ENCODE results near the gene MARS1.
A peak's percentile ranks its signal among the peaks of the same experiment; 100 is the strongest.

The MARS1 gene

GRCh38 chr12:57518176-57518919 lies 30.5 kb downstream of the MARS1 start:
- DNase-seq (ENCODE audit: low read depth) = no peak

- DNase-seq (ENCODE audit: low read depth) = peak; percentile 57
These were observed 31.3 kb downstream of the MARS1 start for GRCh38 chr12:57518920-57519795.

GRCh38 chr12:57519796-57520052 lies 31.9 kb downstream of the MARS1 start:
- no peak for DNase-seq (ENCODE audit: low read depth)

DNA sequence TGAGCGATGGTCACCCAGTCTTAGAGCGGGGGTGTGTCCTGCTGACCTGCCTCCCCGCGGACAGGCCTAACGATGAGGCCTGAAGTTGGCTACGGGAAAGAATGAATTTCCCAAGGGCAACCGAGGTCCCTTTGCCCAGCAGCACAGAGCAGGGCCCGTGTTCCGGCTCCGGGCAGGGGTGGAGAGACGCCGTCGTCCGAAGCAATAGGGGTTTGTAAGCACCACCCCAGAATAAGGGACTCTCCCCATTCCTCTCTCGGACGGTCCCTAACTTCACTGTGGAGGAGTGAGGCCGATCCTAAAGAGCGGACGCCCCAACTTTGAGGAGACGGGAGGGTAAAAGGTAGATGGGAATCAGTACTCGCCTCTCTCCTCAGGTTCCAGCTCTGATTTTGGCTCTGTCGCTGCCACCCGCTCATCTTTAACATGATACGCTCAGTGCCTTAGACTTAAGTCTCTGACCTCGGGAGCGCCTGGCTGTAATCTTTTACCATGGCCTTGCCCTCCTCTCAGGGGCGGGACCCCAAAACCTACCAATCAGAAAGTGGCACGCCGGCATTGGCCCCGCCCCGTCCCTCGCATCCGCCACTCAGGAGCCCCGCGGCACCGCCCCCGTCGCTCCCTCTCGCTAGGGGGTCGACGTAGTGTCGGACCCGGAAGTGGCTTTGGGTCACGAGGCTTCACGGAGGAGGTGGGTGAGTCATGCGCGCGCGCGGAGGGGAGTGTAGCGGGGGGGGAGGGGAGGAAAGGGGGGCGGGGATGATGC lies 32.4 kb downstream of the MARS1 start, which contains the start of gene DDIT3:
DDIT3 (minus strand) TSS at position 462 of the 766 bp plus-strand sequence. CDS start 3,108 bp downstream, outside the sequence.
- peak; percentile 98 for DNase-seq (ENCODE audit: low read depth)

DNA sequence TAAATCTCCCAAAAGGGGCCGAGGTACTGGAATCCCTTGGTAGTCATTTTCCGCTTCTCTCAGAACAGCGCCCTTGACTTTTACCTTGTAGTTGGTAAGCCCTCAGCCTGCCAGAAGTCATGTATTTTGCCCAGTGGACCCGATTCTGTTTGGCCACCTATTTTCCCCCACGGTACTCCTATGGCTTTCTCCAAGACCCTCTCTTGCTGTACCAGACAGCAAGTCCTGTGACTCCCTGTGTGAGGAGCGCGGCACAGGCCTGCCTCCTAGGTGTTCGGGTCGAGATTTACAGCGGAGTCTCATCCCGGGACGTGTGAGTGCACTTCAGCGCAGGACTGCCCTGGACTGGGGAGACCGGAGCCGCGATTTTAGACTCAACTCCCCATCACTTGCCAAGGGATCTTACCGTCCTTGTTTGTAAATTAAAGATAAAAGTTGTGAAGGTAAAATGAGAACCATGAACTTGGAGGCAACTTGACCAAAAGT lies 33.7 kb downstream of the MARS1 start:
- DNase-seq (ENCODE audit: low read depth) = peak; percentile 70

- DNase-seq (ENCODE audit: low read depth) = peak; percentile 92
These were observed 34.4 kb downstream of the MARS1 start, which contains the start of gene MBD6 for GRCh38 chr12:57522011-57522886. MBD6 (plus strand) TSS chr12:57522824; CDS start chr12:57524304, 1,480 bp downstream.

DNA sequence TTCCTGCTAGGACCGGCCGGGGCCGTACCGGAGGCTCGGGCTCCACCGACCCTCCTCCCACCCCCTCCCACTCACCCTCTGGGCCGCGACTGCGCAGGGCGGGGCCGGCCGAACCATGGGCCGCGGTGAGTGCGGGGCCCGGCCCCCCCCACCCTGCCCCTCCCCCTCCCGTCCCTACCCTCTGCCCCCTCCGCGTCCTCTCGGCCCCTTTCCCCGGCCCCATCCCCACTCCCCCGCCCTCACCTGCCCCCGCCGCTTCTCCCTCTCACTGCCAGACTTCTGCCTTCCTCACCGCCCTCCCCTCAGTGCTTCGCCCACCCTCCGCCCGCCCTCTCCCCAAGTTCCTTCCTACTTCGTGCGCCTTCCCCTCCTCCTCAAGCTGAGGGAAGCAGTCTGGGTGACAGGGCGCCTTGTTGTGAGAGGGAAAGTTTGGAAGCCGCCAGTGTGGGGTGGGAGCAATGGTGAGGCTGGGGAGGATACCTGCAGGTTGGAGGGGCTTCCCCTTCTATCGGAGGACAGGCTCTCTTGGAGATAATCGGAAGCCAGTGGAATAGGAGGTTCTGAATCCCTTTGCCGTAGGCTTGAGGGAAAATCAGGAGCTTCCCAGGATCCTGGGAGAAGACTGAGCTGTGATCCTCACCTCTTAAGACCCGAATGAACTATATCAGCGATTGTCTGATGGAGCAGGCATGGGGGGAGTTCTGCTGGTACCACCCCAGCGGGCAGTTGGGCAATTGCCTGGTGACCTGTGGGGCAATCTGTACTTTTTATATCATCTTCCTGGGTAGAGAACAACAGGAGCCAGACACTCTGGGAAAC lies 35.2 kb downstream of the MARS1 start:
- peak; percentile 52 for DNase-seq (ENCODE audit: low read depth)

GRCh38 chr12:57523706-57524614 lies 36.1 kb downstream of the MARS1 start:
- no peak for DNase-seq (ENCODE audit: low read depth)

GRCh38 chr12:57524814-57525614 lies 37.1 kb downstream of the MARS1 start:
- no peak for DNase-seq (ENCODE audit: low read depth)

GRCh38 chr12:57525615-57526383 lies 37.9 kb downstream of the MARS1 start:
- DNase-seq (ENCODE audit: low read depth) = no peak

GRCh38 chr12:57526477-57527126 lies 38.7 kb downstream of the MARS1 start:
- no peak for DNase-seq (ENCODE audit: low read depth)

- no peak for DNase-seq (ENCODE audit: low read depth)
These were observed 39.3 kb downstream of the MARS1 start for GRCh38 chr12:57527184-57527583.

- DNase-seq (ENCODE audit: low read depth) = no peak
These were observed 40.3 kb downstream of the MARS1 start for GRCh38 chr12:57528176-57528575.

- no peak for DNase-seq (ENCODE audit: low read depth)
These were observed 41.1 kb downstream of the MARS1 start for GRCh38 chr12:57528831-57529555.

- DNase-seq (ENCODE audit: low read depth) = no peak
These were observed 42.0 kb downstream of the MARS1 start for GRCh38 chr12:57529831-57530230.

DNA sequence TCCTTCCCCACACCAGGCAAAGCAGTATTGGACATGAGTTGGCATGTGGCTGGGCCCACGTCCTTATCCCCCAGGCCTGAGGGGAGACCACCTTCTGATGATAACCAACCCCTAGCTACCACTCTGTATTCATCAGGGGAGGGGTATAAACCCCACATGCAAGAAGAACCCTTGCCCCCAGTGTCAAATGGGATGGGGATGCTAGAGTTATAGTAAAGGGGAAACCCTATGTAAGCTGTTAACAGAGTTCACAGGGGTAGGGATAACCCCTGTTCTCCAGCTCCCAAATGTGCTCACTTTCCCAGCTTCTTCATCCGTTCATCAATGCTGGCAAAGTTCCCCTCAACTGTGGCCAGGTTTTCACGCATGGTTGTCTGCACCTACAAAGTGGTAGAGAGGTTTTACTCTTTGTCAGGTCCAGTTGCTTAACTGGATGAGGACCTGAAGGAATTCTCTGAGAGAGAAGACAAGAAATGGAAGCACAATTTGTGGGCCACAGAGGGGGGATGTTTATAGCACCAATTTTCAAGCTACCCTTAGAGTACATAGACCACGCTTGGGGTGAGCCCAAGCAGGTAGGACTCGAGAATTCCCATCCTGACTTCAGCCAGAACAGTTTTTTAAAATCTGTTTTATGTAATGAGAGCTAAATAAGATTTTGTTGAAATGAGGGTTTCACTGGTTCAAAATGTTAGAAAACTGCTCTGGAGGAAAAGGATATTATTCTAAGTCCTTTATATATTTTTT lies 42.7 kb downstream of the MARS1 start:
- DNase-seq (ENCODE audit: low read depth) = no peak

Data from iris pigment epithelial cell (primary cell).